Kidney (tissue), 14 donors: Measurements from ENCODE around the gene GLIPR1L2. TPM values are rescaled to one million over a fixed set of nuclear protein-coding genes. Genes with fewer than 3 reads are reported as not detected.
A peak's percentile ranks its signal among the peaks of the same experiment; 100 is the strongest.

Experiments
- DNase-seq, 5 donors: peaks; one replicate each; pipeline ENCODE4 v3.0.0-alpha.2; 2013 to 2020
- FAIRE-seq: peaks from 2 replicates; lab custom pipeline; 2012; peaks lifted over from hg19 to GRCh38; lab: Jason Lieb, UNC
- H3K27ac ChIP-seq, 2 donors: one replicate each; pipeline ENCODE4 v1.7.0; 2013; ENCODE audit warnings: low read depth in 2 of 2, low read length in 2 of 2, inconsistent platforms in 1 of 2
- H3K27me3 ChIP-seq: one replicate; pipeline ENCODE4 v1.7.1; 2013; ENCODE audit warnings: low read length, inconsistent platforms; ENCODE audit not compliant: control insufficient read depth, insufficient read depth
- H3K36me3 ChIP-seq, 3 donors: one replicate each; pipeline versions ENCODE4 v1.7.0 to v1.7.1; 2013; ENCODE audit warnings: low read length in 3 of 3, control low read depth in 1 of 3, inconsistent platforms in 1 of 3; ENCODE audit not compliant: insufficient read depth in 3 of 3, control insufficient read depth in 2 of 3
- H3K4me1 ChIP-seq, 3 donors: one replicate each; pipeline versions ENCODE4 v1.7.0 to v1.7.1; 2013; ENCODE audit warnings: low read length in 3 of 3, inconsistent platforms in 1 of 3, low read depth in 1 of 3; ENCODE audit not compliant: control insufficient read depth in 2 of 3, insufficient read depth in 2 of 3
- H3K4me3 ChIP-seq, 3 donors: one replicate each; pipeline versions ENCODE4 v1.7.0 to v1.8.1; 2013; ENCODE audit warnings: low read length in 3 of 3, control low read depth in 1 of 3, inconsistent platforms in 1 of 3
- H3K9ac ChIP-seq, 3 donors: one replicate each; pipeline versions ENCODE4 v1.7.0 to v1.7.1; 2013; ENCODE audit warnings: low read length in 3 of 3, control low read depth in 1 of 3, inconsistent platforms in 1 of 3
- H3K9me3 ChIP-seq, 3 donors: one replicate each; pipeline versions ENCODE4 v1.7.0 to v1.7.1; 2013; ENCODE audit warnings: low read length in 3 of 3, control low read depth in 1 of 3, inconsistent platforms in 1 of 3; ENCODE audit not compliant: control insufficient read depth in 2 of 3, insufficient read depth in 1 of 3
- CTCF ChIP-seq: IDR thresholded peaks from 3 replicates; pipeline ENCODE4 v1.5.1; 2012; ENCODE audit warnings: mild to moderate bottlenecking, moderate library complexity, borderline replicate concordance; ENCODE audit not compliant: insufficient read depth; ENCODE audit errors: extremely low read depth
- intact Hi-C: fragments of 100-400 bp; cut with DNase I; formaldehyde crosslinking; loops from one replicate; pipeline ENCODE4 v1.11.1; 2022
- polyA plus RNA-seq: library from polyadenylated mRNA; stranded (reverse); fragments of 350-450 nt; fragmentation: Illumina TruSeq; extraction: RNeasy Lipid Tissue Mini Kit (QIAGEN cat#74804); gene quantifications from one replicate; pipeline ENCODE4 v1.2.3, GENCODE V29; 2014; ENCODE audit warnings: low read depth, low replicate concordance; ENCODE audit not compliant: insufficient read depth
- total RNA-seq: library from RNA; stranded (reverse); fragmentation: NEBNext Ultra II Directional; extraction: Animal tissue kit (Norgen Biotek cat#: 25700); gene quantifications from one replicate; pipeline ENCODE4 v1.2.1, GENCODE V29; 2021
- donor health status: control.
- donor health status: control.
- donor health status: control.
- donor health status: control.
- donor health status: control.
- donor health status: DM: yes; HTN: yes; CAD: no.
- donor health status: Normal renal cell carcinoma (clear cell type).

Gene GLIPR1L2
- total and polyA plus RNA-seq, 2 donors from 2014 or later: 0.65 to 1.1 TPM

GRCh38 chr12:75374971-75375370, 15.9 kb upstream of the GLIPR1L2 start:
- FAIRE-seq: no peak
- Histone ChIP-seq H3K27me3 (no peaks in the 10 kb centered on the region), H3K27ac (no peak overlapping the region), H3K36me3 (no peaks in the 10 kb centered on the region), H3K4me3 (no peak overlapping the region), H3K4me1 (no peaks in the 10 kb centered on the region), H3K9me3 (no peaks in the 10 kb centered on the region), H3K9ac (no peak overlapping the region)
- no peak for TF ChIP-seq CTCF
- DNase-seq: no peak
- intact Hi-C loops: no loop called here

GRCh38 chr12:75378354-75378753, 12.5 kb upstream of the GLIPR1L2 start:
- intact Hi-C loops: no loop called here
- Histone ChIP-seq H3K27ac (no peak overlapping the region), H3K4me3 (no peak overlapping the region), H3K27me3 (no peaks in the 10 kb centered on the region), H3K4me1 (no peaks in the 10 kb centered on the region), H3K9ac (no peak overlapping the region), H3K36me3 (no peaks in the 10 kb centered on the region), H3K9me3 (no peaks in the 10 kb centered on the region)
- no peak for FAIRE-seq
- no peak for TF ChIP-seq CTCF
- DNase-seq: no peak

- no peaks in the 10 kb centered on the region for H3K9me3 ChIP-seq
- H3K4me1 ChIP-seq: peaks cover 0 to 11% (median 0%) of the 10 kb centered on the region in 3 donors
- DNase-seq (no peak), FAIRE-seq (peak; percentile 51)
- intact Hi-C loops: no loop called here
- H3K27me3 ChIP-seq: no peaks in the 10 kb centered on the region
- peak overlapping the region in 2 of 3 donors; percentile 94 to 98 for H3K4me3 ChIP-seq
- H3K27ac ChIP-seq: no peak overlapping the region
- peak overlapping the region in 1 of 3 donors; percentile 0 for H3K9ac ChIP-seq
- no peak for TF ChIP-seq CTCF
- no peaks in the 10 kb centered on the region for H3K36me3 ChIP-seq
Measured at GRCh38 chr12:75389061-75389460, 1.8 kb upstream of the GLIPR1L2 start.

GRCh38 chr12:75389706-75390105, 1.2 kb upstream of the GLIPR1L2 start:
- no peaks in the 10 kb centered on the region for H3K27me3 ChIP-seq
- H3K4me3 ChIP-seq: peak overlapping the region in 2 of 3 donors; percentile 94 to 98
- FAIRE-seq: no peak
- H3K9me3 ChIP-seq: no peaks in the 10 kb centered on the region
- DNase-seq: no peak
- H3K36me3 ChIP-seq: no peaks in the 10 kb centered on the region
- peak overlapping the region in 1 of 2 donors; percentile 16 for H3K27ac ChIP-seq
- no peak for TF ChIP-seq CTCF
- H3K9ac ChIP-seq: peak overlapping the region in 2 of 3 donors; percentile 0 to 18
- intact Hi-C loops: no loop called here
- peaks cover 0 to 11% (median 0%) of the 10 kb centered on the region in 3 donors for H3K4me1 ChIP-seq
